ENCODE results near the gene LIX1L. TPM values are rescaled to one million over a fixed set of nuclear protein-coding genes. Genes with fewer than 3 reads are reported as not detected.
A peak's percentile ranks its signal among the peaks of the same experiment; 100 is the strongest.
"Not testable (repeated sequence)": the region's sequence is repeated elsewhere in the genome, so short reads cannot be mapped to it uniquely, and the experiment has no call there.

Gene LIX1L
- total RNA-seq, 1 donor from 2014 or later = 22.1 TPM

DNA sequence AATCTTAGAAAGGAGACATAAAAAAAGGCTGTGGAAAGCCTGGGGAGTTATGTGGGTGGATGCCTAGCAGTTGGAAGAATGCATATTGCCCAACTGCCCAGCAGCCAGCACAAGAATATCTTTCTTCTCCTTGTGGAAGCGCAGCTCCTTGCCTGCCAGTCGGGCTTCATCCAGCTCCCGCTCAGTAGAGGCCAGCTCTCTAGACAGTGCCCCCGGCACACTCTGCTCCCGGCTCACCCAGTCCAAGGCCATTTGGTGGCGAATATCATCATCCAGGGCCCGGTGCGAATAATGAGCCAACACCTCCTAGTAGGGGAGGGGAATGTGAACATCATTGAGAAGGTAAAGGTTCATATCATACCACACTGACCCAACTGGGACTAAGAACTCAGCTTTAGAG is 21.6 kb downstream of the LIX1L start:
- no peak for DNase-seq

DNA sequence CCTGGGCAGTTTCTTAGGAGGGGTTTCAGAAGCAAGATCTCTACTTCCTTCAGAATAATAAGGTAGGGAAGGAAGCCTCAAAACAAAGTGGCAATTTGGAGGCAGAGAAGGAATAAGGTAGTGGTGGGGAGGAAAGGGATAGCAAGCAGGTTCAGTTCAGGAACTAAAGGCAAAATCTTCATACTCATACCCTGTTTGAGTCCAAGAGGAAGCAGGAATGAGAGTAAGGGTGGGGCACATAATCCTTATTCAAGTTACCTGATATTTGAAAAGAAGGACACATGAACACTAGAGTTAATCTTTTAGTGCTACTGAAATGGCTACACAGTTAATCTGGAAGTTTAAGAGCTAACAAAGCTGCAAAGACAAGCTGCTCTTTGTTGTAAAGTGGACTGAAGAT is 22.1 kb downstream of the LIX1L start:
- no peak for DNase-seq

DNA sequence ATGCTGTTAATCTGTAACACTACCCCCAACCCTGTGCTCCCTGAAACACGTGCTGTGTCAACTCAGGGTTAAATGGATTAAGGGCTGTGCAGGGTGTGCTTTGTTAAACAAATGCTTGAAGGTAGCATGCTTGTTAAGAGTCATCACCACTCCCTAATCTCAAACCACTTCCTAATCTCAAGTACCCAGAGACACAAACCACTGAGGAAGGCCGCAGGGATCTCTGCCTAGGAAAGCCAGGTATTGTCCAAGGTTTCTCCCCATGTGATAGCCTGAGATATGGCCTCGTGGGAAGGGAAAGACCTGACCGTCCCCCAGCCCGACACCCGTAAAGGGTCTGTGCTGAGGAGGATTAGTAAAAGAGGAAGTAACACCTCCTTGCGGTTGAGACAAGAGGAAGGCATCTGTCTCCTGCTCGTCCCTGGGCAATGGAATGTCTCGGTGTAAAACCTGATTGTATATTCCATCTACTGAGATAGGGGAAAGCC is 25.3 kb downstream of the LIX1L start:
- not testable (repeated sequence) for DNase-seq

DNA sequence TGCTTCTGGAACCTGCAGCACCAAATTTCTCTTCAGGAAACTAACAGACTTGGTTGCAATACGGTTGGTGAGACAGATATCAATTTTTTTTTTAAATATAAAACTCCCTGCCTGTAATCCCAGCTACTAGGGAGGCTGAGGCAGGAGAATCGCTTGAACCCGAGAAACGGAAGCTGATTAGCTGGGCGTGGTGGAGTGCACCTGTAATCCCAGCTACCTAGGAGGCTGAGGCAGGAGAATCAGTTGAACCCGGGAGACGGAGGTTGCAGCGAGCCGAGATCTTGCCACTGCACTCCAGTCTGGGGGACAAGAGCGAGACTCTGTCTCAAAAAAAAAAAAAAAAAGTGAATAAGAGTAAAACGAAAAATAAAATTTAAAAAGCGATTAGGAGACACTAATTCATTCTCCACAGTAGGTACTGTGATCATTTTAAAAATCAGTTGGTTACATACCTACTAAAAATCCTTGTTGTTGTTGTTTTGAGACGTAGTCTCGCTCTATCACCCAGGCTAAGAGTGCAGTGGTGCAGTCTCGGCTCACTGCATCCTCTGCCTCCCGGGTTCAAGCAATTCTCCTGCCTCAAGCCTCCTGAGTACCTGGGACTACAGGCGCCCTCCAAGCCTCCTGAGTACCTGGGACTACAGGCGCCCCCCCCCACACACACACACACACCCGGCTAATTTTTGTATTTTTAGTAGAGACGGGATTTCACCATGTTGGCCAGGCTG is 29.7 kb downstream of the LIX1L start:
- no peak for DNase-seq

DNA sequence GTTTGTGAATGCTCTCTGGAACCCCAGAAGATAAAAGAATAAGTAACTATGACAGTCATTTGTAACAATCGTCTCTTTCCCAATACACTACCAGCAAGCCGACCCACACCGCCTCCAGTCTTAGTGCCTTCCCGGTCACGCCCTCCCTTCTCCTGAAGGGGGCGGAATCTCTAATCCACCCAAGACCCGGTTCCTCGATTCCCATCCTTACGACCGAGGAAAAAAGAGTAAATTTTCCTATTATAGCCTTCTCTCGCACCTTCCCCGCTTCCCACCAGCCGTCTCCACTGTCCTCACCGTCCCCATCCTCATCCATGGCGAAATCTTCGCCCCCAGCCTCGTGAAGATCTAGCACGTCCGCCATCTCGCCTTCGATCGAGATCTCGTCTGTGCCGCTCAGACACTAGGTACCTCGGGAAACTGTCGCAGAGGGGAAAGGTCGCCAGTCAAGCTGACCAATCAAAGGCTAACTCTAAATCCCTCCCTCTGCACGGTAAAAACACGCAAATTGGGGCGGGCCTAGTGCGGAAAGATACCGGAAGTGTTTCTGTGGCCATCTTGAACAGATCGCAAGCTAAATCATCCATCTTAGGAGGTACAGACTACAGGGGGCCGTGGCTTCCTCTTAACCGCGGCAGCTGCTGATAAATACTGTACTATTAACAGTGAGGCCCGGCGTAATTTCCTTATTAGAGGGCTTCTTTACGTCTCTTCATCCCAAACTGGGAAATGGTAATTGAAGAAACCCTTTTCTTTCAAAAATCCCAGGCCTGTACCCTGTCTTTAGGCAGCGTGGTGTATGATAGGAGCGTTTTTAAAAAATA is 30.5 kb downstream of the LIX1L start, which contains the start of gene RBM8A:
Gene RBM8A (minus strand): TSS at position 422 of the 824 bp plus-strand sequence. CDS start 58 bp downstream, at position 364.
- peak; percentile 96 for DNase-seq

DNA sequence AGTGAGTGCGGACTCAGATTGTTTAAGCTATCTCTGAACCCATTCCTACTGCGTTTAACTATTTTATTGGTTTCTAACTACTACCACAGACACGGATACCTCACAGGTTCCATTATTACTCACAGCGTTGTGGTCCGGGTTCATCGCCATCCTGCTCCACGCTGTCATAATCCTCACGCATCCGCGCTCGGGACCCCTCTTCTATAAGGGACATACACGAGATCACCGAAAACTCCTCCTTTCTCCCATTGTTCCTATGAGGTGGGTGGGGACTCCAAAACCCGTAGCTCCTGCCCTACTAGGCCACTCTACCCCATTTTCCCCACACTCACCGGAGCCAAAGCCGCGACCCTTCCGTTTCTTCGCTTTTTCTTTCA is 31.1 kb downstream of the LIX1L start:
- DNase-seq = no peak

DNA sequence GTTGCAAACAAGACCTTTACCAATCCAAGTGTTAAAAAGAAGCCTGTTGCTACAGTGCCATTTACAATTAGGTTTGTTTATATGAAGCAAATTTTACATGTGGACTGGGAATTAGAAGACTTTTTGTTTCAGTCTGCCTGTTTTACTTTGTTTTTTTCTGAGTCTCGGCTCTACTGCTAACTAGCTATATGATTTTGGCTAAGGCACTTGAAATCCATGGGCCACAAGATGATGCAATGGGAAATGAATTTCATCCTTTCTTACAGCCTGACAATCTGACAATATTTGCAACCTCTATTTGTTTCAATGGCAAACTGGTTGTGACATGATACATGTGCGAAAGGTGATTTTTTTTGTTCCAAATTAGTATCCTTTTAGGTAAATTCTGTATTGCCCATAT is 35.6 kb downstream of the LIX1L start:
- DNase-seq = no peak

DNA sequence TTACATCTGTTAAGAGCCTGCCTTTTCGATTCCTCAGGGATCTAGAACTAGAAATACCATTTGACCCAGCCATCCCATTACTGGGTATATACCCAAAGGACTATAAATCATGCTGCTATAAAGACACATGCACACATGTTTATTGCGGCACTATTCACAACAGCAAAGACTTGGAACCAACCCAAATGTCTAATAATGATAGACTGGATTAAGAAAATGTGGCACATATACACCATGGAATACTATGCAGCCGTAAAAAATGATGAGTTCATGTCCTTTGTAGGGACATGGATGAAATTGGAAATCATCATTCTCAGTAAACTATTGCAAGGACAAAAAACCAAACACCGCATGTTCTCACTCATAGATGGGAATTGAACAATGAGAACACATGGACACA is 37.5 kb downstream of the LIX1L start:
- not testable (repeated sequence) for DNase-seq

DNA sequence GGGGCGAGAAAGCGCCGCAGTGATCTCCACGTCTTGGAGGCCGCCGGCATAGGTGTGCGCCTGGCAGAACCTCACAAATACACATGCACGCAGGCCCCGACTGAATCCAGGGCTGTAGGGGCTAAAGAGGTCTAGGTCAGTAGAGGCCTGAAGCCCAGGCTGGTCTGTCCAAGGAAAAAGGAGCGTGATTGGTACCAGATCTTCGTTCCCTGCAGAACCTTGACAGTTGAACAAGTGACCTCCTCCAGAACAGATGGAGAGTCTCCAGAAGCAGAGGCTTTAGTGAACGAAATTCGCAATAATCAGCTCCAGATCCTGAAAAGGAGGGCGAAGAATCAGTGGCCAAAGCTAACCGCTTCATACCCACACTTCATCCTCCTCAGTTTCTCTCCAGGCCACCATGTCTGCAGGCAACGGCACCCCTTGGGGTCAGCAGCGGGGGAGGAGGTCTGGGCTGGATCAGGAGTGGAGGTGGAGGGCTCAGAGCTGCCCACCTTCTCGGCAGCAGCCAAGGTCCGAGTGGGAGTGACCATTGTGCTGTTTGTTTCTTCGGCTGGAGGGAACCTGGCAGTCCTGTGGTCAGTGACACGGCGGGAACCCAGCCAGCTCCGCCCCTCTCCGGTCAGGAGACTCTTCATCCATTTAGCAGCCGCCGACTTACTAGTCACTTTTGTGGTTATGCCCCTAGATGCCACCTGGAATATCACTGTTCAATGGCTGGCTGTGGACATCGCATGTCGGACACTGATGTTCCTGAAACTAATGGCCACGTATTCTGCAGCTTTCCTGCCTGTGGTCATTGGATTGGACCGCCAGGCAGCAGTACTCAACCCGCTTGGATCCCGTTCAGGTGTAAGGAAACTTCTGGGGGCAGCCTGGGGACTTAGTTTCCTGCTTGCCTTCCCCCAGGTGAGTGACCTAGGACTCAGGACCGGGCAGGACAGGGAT is 38.6 kb downstream of the LIX1L start:
- DNase-seq = peak; percentile 23

DNA sequence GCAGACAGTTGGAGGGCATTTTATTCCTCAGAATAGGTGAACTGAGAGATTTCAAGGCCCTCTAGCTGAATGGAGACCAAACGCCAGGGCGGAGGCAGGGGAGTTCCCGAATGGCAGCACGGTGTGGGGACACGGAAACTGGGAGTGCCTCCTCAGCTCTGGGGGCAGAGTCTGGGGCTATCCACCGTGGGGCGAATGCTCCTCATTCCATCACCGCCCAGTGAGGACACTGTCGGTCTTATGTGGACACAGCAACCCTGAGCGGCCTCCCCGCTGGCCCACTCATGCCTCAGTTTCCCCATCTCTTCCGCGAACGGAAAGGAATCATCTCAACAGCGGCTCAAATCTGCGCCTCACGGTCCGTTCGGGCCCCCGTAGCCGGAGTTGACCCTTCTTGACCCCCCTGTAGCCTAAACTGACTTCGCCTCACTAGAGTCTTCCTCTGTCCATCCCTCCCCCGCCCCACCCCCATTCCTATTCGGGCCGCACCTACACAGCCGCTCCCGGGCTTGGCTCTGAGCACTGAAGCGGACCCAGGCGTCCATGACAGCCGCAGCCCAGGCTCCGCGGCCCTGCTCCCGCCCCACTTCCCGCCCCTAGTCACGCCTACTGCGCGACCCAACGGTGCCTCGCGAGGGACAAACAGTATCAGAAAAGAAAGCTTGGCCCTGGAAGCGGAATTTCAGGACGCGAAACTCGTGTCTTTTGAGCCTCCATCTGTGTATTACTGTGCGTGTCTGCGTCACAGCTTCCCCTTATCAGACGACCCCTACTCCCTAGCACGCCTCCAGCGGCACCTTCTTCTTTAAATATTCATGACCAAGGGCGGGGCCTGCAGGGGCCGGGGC is 39.4 kb downstream of the LIX1L start, which contains the start of gene PEX11B:
Gene PEX11B (minus strand): TSS at position 574 of the 848 bp plus-strand sequence. CDS start 29 bp downstream, at position 545.
- DNase-seq = peak; percentile 93

DNA sequence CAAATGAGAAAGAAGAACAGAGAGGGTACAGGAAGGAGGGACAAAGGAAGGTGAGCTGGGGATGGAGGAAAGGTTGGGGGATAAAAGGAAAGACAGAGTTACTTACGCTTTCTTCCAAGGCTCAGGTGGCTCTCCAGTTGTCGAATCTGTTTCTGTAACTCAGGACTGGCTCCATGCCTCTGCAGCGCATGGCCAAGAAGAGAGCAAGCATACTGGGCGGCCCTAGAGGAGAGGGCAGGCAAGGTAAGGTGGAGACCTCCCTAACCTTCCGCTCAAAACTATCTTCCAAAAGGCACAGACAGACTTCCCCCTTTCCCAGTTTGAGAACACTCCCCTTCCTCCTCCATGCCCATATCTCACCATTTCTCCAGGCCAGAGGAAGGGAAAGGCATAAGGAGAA is 40.2 kb downstream of the LIX1L start:
- DNase-seq = no peak

DNA sequence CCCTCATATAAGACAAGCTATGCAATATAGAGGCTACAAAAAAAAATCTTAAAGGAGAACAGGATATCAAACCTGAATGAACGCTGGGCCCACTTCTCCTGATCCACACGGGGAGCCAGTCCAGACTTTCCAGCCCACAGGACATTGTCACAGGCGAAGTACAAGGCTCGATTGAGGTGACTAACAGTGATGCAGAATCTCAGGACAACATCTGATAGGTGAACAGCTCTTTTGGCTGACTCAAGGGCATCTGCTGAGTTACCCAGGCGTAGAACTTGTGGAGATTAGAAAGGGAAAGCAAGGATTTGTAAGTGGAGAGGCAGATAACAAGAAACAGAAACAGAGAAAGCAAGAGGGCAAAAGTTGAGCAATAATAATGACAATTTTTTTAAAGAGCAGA is 41.1 kb downstream of the LIX1L start:
- no peak for DNase-seq

DNA sequence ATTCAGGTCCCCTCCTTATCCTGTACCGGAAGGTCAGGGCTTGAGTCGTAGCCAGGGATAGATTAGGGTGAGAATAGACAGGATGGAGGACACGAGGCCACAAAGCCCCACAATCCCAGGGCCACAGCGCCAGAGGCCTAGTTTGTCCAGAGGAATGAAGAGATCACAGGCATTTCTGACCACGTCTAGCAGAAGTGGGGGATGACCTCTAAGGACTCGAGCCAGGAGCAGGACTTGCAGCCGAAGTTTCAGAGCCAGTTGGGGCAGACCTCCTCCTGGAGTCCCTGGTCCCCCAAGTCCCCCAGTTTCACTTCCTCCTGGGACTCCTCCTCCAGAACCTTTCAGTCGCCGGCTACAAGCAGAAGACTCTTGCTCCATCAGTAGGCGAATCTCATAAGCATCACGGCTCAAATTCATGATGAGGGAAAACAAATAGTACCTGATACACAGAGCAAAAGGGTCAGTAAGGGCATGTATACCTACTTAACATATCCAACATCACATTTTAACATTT is 45.6 kb downstream of the LIX1L start:
- DNase-seq = no peak

DNA sequence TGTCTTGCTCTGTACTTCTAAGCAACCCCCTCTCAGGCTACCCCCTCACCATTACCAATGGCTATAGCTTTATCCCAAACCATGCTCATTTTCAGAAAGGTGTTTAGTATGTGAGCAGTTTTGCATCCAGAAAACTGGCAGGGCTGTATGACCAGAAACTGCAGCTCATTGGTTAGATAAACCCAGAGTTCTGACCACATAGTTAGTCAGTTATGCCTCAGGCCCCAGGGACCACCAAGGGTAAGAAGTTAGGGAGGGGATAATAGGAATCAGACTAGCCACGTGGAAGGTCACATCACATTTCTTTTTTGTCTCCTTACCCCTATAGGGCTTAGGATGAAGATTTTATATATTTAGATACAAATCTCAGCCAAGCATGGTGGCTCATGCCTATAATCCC is 49.2 kb downstream of the LIX1L start:
- no peak for DNase-seq

DNA sequence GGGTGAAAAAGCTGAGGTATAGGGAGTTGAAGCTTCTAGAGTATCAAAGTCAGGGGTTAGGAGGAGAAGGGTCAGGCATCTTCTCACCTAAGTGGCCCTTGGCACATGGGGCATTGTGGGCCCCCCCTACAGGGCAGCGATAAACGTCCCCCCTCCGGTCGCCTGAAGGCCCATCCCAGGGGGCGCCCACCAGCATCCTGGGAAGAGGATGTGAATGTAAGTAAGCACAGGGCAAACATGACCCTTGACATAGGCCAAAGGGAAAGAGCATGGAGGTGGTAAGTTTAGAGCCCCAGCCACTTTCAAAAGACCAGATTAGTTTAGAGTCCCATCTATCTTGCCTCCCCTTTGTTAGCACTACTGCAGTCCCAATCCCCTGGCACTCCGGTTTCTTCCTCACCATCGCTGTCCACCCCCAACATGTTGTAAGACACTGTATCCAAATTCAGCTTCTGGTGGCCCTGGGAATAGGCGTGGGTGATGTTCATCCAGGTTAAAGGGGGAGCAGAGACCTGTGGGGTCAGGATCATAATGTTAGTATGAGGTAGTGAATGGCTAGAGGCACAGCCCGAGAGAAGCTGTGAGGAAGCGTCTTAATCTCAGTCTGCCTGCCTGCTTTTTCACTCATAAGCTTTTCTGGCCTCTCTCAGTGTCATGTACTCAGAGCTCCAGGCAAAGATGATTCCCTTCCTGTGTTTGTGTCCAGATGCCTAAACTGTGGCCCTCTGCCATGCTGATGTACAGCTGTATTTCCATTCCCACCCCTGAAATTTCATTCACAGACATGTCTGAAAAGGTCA is 50.7 kb downstream of the LIX1L start:
- no peak for DNase-seq

DNA sequence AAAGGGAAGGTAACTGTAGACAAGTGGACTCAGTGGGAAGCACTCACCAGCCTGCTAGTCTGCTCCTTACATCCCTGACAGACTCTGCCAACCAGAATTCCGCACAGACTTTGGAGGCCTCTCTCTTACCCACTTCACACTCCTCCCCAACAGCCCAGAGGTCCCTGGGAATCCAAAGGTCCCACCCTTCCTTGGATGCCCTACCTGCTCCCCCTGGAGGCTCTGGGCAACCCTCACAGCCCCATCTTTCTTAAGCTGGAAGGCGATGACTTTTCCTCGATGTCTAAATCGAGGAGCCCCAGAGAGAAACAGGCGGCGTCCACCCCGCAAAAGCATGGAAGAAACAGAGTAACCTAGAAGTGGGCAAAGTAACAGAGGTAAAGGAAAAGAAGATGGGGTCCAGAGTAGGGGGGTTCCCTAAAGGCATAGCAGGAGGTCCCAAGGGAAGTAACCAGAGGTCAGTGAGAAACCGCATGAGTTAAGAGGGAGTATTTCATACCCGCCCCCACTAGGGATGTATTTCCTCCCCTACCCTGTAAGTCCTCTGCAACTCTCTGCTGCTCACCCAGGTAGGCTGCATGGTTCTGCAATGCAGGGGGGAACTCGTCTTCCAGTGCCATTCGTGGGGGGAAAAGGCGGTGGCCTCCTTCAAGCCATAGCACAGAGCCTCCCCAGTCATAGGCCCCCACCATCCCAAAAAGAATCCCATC is 56.4 kb downstream of the LIX1L start:
- no peak for DNase-seq

DNA sequence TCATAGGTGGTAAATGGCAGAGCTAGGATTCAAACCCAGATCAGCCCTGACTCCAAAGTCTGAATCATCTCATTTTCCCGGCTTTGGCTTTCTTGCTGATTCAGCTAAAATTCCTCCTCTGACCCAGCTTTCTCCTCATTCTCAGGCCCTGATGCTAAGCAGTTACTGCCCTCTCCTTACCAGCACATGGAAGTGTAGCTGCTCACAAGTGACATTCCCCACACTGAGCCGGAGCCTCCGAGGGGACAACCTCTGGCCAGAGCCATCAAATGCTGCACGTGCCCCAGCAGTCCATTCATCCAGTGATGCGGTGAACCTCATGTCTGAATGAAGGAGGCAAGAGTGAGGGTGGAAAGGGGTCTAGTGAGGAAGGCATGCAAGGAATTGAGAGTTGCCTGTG is 59.1 kb downstream of the LIX1L start:
- no peak for DNase-seq

DNA sequence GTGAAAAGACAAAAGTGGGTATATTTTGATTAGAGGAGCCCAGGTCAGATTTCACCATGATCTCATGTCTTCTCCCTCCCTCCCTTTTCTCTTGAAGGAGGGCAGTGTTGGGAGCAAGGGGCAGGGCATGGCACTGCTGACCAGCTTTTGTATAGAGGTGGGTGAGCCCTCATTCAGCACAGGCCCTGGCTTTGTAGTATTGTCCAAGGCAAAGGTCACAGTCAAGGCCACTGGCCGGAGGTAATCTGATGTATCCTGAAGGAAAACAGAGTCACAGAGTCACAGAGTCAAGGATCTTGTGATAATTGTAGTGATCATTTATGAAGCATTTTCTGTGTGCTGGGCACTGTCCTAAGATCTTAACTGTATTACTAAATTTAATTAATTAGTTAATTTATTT is 59.8 kb downstream of the LIX1L start:
- no peak for DNase-seq

DNA sequence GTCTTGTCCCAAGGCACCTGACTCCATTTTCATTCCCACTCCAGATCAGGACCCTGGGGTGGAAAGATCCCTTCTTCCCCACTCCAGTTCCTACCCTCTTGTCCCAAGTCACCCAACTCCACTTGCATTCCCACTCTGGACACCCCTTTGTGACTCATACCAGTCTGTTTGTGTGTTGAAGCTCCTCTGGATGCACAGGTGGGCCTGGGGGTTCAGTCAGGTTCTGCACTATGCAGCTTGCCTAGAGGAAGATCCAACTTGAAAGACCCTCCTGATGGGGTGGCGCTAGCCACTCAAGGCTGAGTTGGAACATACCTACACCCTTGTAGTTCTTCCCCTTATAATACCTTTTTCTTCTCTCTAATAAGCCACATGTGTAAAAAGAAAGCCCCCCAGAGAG is 62.3 kb downstream of the LIX1L start:
- DNase-seq = no peak
